DLD1 (cell line): ENCODE data around the gene SEL1L2.

ENCODE experiments used
- in situ Hi-C: cut with HindIII; loops from 2 replicates; pipeline ENCODE4 v1.10.0; 2017; ENCODE audit warnings: low sequenced_read_pairs

Gene SEL1L2

GRCh38 chr20:13868331-13868730 is 122.1 kb downstream of the SEL1L2 start:
- in situ Hi-C loops, result no loop called here

GRCh38 chr20:13865791-13866351 is 124.5 kb downstream of the SEL1L2 start:
- in situ Hi-C loops, result no loop called here

GRCh38 chr20:13865156-13865555 is 125.3 kb downstream of the SEL1L2 start:
- in situ Hi-C loops, result no loop called here

- in situ Hi-C loops, result no loop called here
These were observed 127.2 kb downstream of the SEL1L2 start for GRCh38 chr20:13863244-13863643.

- in situ Hi-C loops, result no loop called here
These were observed 128.2 kb downstream of the SEL1L2 start for GRCh38 chr20:13862245-13862644.

GRCh38 chr20:13858871-13859270 is 131.5 kb downstream of the SEL1L2 start:
- in situ Hi-C loops, result no loop called here

- in situ Hi-C loops, result no loop called here
These were observed 132.0 kb downstream of the SEL1L2 start for GRCh38 chr20:13858439-13858838.

- in situ Hi-C loops, result no loop called here
These were observed 132.5 kb downstream of the SEL1L2 start for GRCh38 chr20:13857961-13858360.

GRCh38 chr20:13857304-13857703 is 133.1 kb downstream of the SEL1L2 start:
- in situ Hi-C loops, result no loop called here

GRCh38 chr20:13856354-13856753 is 134.1 kb downstream of the SEL1L2 start:
- in situ Hi-C loops, result no loop called here

GRCh38 chr20:13855613-13856012 is 134.8 kb downstream of the SEL1L2 start:
- in situ Hi-C loops, result no loop called here

- in situ Hi-C loops, result no loop called here
These were observed 138.1 kb downstream of the SEL1L2 start for GRCh38 chr20:13852306-13852705.

GRCh38 chr20:13851279-13851678 is 139.1 kb downstream of the SEL1L2 start:
- in situ Hi-C loops, result no loop called here

GRCh38 chr20:13844296-13844695 is 146.1 kb downstream of the SEL1L2 start:
- in situ Hi-C loops, result no loop called here

GRCh38 chr20:13841206-13841605 is 149.2 kb downstream of the SEL1L2 start:
- in situ Hi-C loops, result no loop called here

- in situ Hi-C loops, result no loop called here
These were observed 150.3 kb downstream of the SEL1L2 start for GRCh38 chr20:13840093-13840465.

GRCh38 chr20:13839421-13840092 is 150.9 kb downstream of the SEL1L2 start:
- in situ Hi-C loops, result no loop called here

- in situ Hi-C loops, result no loop called here
These were observed 151.8 kb downstream of the SEL1L2 start for GRCh38 chr20:13838664-13839063.

GRCh38 chr20:13831476-13831875 is 158.9 kb downstream of the SEL1L2 start:
- in situ Hi-C loops, result no loop called here

- in situ Hi-C loops, result no loop called here
These were observed 164.9 kb downstream of the SEL1L2 start for GRCh38 chr20:13825465-13825864.

GRCh38 chr20:13824459-13824858 is 166.0 kb downstream of the SEL1L2 start:
- in situ Hi-C loops, result no loop called here

- in situ Hi-C loops, result no loop called here
These were observed 168.0 kb downstream of the SEL1L2 start for GRCh38 chr20:13822459-13822858.

GRCh38 chr20:13821876-13822275 is 168.5 kb downstream of the SEL1L2 start:
- in situ Hi-C loops, result no loop called here
